Spinal cord (tissue), 10 donors: ENCODE measurements around the gene F9. TPM values are rescaled to one million over a fixed set of nuclear protein-coding genes. Genes with fewer than 3 reads are reported as not detected.

Experiments
- DNase-seq, 6 donors: peaks; one replicate each; pipeline versions ENCODE4 v3.0.0 to v3.0.0-alpha.2; 2013 to 2015; ENCODE audit warnings: low spot score in 6 of 6, low read depth in 4 of 6
- H3K27ac ChIP-seq: one replicate; pipeline ENCODE4 v1.5.1; 2013; ENCODE audit warnings: low read depth, low read length, control low read depth
- H3K27me3 ChIP-seq: one replicate; pipeline ENCODE4 v1.6.1; 2013; ENCODE audit warnings: low read length; ENCODE audit not compliant: control insufficient read depth, insufficient read depth
- H3K36me3 ChIP-seq: one replicate; pipeline ENCODE4 v1.6.1; 2013; ENCODE audit warnings: low read length; ENCODE audit not compliant: control insufficient read depth, insufficient read depth
- H3K4me1 ChIP-seq: one replicate; pipeline ENCODE4 v1.6.1; 2013; ENCODE audit warnings: low read length; ENCODE audit not compliant: control insufficient read depth, insufficient read depth
- H3K4me3 ChIP-seq: one replicate; pipeline ENCODE4 v1.5.1; 2013; ENCODE audit warnings: low read depth, low read length, control low read depth
- H3K9me3 ChIP-seq: one replicate; pipeline ENCODE4 v1.6.1; 2013; ENCODE audit warnings: low read length; ENCODE audit not compliant: control insufficient read depth, insufficient read depth
- WGBS: methylation state at CpG from one replicate; pipeline ENCODE4 v1.1.5; 2013; ENCODE audit warnings: missing lambda C conversion rate; ENCODE audit not compliant: insufficient coverage; 5-methylcytosine and 5-hydroxymethylcytosine counted together
- polyA plus RNA-seq, 2 donors: library from polyadenylated mRNA; unstranded; fragments of 120-200 nt; gene quantifications; one replicate each; pipeline ENCODE4 v1.2.1, GENCODE V29; 2013; ENCODE audit not compliant: insufficient read length in 2 of 2
- total RNA-seq, 2 donors: library from RNA; depleted of rRNA in 1 of 2; stranded (reverse); fragments of 120-200 nt in 1 of 2; fragments of >200 nt in 1 of 2; gene quantifications; one replicate each; pipeline versions ENCODE4 v1.2.3 to v1.2.4, GENCODE V29; 2013 to 2014
- donor health status: healthy.

Gene F9
- total and polyA plus RNA-seq, 4 donors, result not detected

- peak in 1 of 6 donors; percentile 5 for DNase-seq
- Histone ChIP-seq H3K4me3 (no peak overlapping the region), H3K9me3 (no peaks in the 10 kb centered on the region), H3K36me3 (no peaks in the 10 kb centered on the region), H3K27ac (no peak overlapping the region), H3K4me1 (no peaks in the 10 kb centered on the region), H3K27me3 (peaks cover 2% of the 10 kb centered on the region)
- WGBS, result no CpG with 5 or more reads among the region's 3 CpGs
Measured at GRCh38 chrX:139538907-139539790, 8.6 kb downstream of the F9 start.

GRCh38 chrX:139542652-139543051 lies 12.1 kb downstream of the F9 start:
- no peak for DNase-seq
- Histone ChIP-seq H3K9me3 (no peaks in the 10 kb centered on the region), H3K4me1 (no peaks in the 10 kb centered on the region), H3K27me3 (peaks cover 2% of the 10 kb centered on the region), H3K4me3 (no peak overlapping the region), H3K27ac (no peak overlapping the region), H3K36me3 (no peaks in the 10 kb centered on the region)
- 71% methylated on average over 1 of the region's 1 CpG for WGBS

- Histone ChIP-seq H3K4me1 (no peaks in the 10 kb centered on the region), H3K4me3 (no peak overlapping the region), H3K9me3 (no peaks in the 10 kb centered on the region), H3K27ac (no peak overlapping the region), H3K36me3 (no peaks in the 10 kb centered on the region), H3K27me3 (peaks cover 2% of the 10 kb centered on the region)
- 100% methylated on average over 1 of the region's 4 CpGs for WGBS
- DNase-seq, result no peak
Measured at GRCh38 chrX:139543920-139544319, 13.4 kb downstream of the F9 start.

- Histone ChIP-seq H3K27me3 (peaks cover 2% of the 10 kb centered on the region), H3K9me3 (no peaks in the 10 kb centered on the region), H3K4me3 (no peak overlapping the region), H3K36me3 (no peaks in the 10 kb centered on the region), H3K27ac (no peak overlapping the region), H3K4me1 (no peaks in the 10 kb centered on the region)
- no peak for DNase-seq
- WGBS, result no CpG with 5 or more reads among the region's 3 CpGs
Measured at GRCh38 chrX:139544591-139544990, 14.1 kb downstream of the F9 start.

- H3K27ac ChIP-seq, result no peak overlapping the region
- no peak overlapping the region for H3K4me3 ChIP-seq
- H3K27me3 ChIP-seq, result peaks cover 8% of the 10 kb centered on the region
- no peaks in the 10 kb centered on the region for H3K36me3 ChIP-seq
- no peaks in the 10 kb centered on the region for H3K4me1 ChIP-seq
- DNase-seq, result no peak
- no peaks in the 10 kb centered on the region for H3K9me3 ChIP-seq
Measured at GRCh38 chrX:139554376-139554775, 23.8 kb downstream of the F9 start.

GRCh38 chrX:139554991-139555675 lies 24.6 kb downstream of the F9 start:
- Histone ChIP-seq H3K27ac (no peak overlapping the region), H3K4me1 (no peaks in the 10 kb centered on the region), H3K27me3 (peaks cover 8% of the 10 kb centered on the region), H3K36me3 (no peaks in the 10 kb centered on the region), H3K4me3 (no peak overlapping the region), H3K9me3 (no peaks in the 10 kb centered on the region)
- 62% methylated on average over 24 of the region's 26 CpGs for WGBS
- no peak for DNase-seq

- WGBS, result 42% methylated on average over 6 of the region's 9 CpGs
- no peak overlapping the region for H3K27ac ChIP-seq
- H3K27me3 ChIP-seq, result peaks cover 8% of the 10 kb centered on the region
- H3K4me3 ChIP-seq, result no peak overlapping the region
- no peaks in the 10 kb centered on the region for H3K9me3 ChIP-seq
- no peaks in the 10 kb centered on the region for H3K36me3 ChIP-seq
- no peaks in the 10 kb centered on the region for H3K4me1 ChIP-seq
- peak; percentile 17 to 91 (median 42) for DNase-seq
Measured at GRCh38 chrX:139559383-139560042, 29.0 kb downstream of the F9 start.

GRCh38 chrX:139560221-139560620 lies 29.7 kb downstream of the F9 start:
- Histone ChIP-seq H3K4me3 (no peak overlapping the region), H3K4me1 (no peaks in the 10 kb centered on the region), H3K36me3 (no peaks in the 10 kb centered on the region), H3K27ac (no peak overlapping the region), H3K9me3 (no peaks in the 10 kb centered on the region), H3K27me3 (peaks cover 5% of the 10 kb centered on the region)
- no peak for DNase-seq

- H3K27ac ChIP-seq, result no peak overlapping the region
- H3K27me3 ChIP-seq, result peaks cover 2% of the 10 kb centered on the region
- no peak for DNase-seq
- H3K9me3 ChIP-seq, result no peaks in the 10 kb centered on the region
- no peaks in the 10 kb centered on the region for H3K4me1 ChIP-seq
- no peaks in the 10 kb centered on the region for H3K36me3 ChIP-seq
- WGBS, result no CpG with 5 or more reads among the region's 5 CpGs
- no peak overlapping the region for H3K4me3 ChIP-seq
Measured at GRCh38 chrX:139563251-139563650, 32.7 kb downstream of the F9 start.
